Fibroblast of lung (primary cell): ENCODE data around the gene SEC16A. TPM values are rescaled to one million over a fixed set of nuclear protein-coding genes. Genes with fewer than 3 reads are reported as not detected.

Experiments used
- DNase-seq, 2 donors: peaks; one replicate each; pipeline versions ENCODE4 v3.0.0 to v3.0.0-alpha.2; 2010; ENCODE audit warnings: low read depth in 2 of 2
- H2AFZ ChIP-seq: 2 replicates; pipeline ENCODE4 v1.5.1; 2012; ENCODE audit warnings: low read length, control low read depth, inconsistent platforms
- H3K27ac ChIP-seq: 2 replicates; pipeline ENCODE4 v1.5.1; 2011; ENCODE audit warnings: low read length, control low read depth; ENCODE audit not compliant: insufficient read depth
- H3K27me3 ChIP-seq: 2 replicates; pipeline ENCODE4 v1.5.1; 2011; ENCODE audit warnings: mild to moderate bottlenecking, low read length; ENCODE audit not compliant: control insufficient read depth, insufficient read depth
- H3K36me3 ChIP-seq: 2 replicates; pipeline ENCODE4 v1.5.1; 2011; ENCODE audit warnings: low read length; ENCODE audit not compliant: control insufficient read depth, insufficient read depth
- H3K4me1 ChIP-seq: 2 replicates; pipeline ENCODE4 v1.5.1; 2011; ENCODE audit warnings: low read length; ENCODE audit not compliant: control insufficient read depth, insufficient read depth; ENCODE audit errors: extremely low read depth
- H3K4me2 ChIP-seq: 2 replicates; pipeline ENCODE4 v1.5.1; 2011; ENCODE audit warnings: low read length, control low read depth; ENCODE audit not compliant: insufficient read depth; ENCODE audit errors: extremely low read depth
- H3K4me3 ChIP-seq, 4 experiments: fragments of 200-600 bp in 1 of 4; sonication (generic) in 1 of 4; replicated peaks in 1 of 4; 2 replicates each; pipeline ENCODE4 v1.5.1; 2011 to 2016; ENCODE audit warnings: low read length in 4 of 4, low read depth in 3 of 4, mild to moderate bottlenecking in 3 of 4, control low read depth in 2 of 4, inconsistent platforms in 1 of 4, mixed read lengths in 1 of 4; ENCODE audit not compliant: insufficient read depth in 1 of 4; ENCODE audit errors: control extremely low read depth in 1 of 4
- H3K79me2 ChIP-seq: 2 replicates; pipeline ENCODE4 v1.5.1; 2012; ENCODE audit warnings: mild to moderate bottlenecking, low read length, inconsistent platforms; ENCODE audit not compliant: control insufficient read depth, insufficient read depth
- H3K9ac ChIP-seq: 2 replicates; pipeline ENCODE4 v1.5.1; 2011; ENCODE audit warnings: mild to moderate bottlenecking, low read length, control low read depth; ENCODE audit not compliant: insufficient read depth
- H3K9me3 ChIP-seq: 2 replicates; pipeline ENCODE4 v1.5.1; 2012; ENCODE audit warnings: low read depth, low read length; ENCODE audit not compliant: control insufficient read depth, insufficient read depth
- H4K20me1 ChIP-seq: 2 replicates; pipeline ENCODE4 v1.5.1; 2011; ENCODE audit warnings: low read length; ENCODE audit not compliant: control insufficient read depth, insufficient read depth; ENCODE audit errors: extremely low read depth
- EZH2 ChIP-seq: IDR thresholded peaks from 2 replicates; pipeline ENCODE4 v1.5.1; 2012; ENCODE audit warnings: low read length, control low read depth, mild to moderate bottlenecking; ENCODE audit errors: missing control alignments
- polyA plus RNA-seq, 2 donors: library from polyadenylated mRNA; depleted of rRNA in 1 of 2; stranded (reverse) in 1 of 2; unstranded in 1 of 2; fragments of >200 nt; gene quantifications; 2 replicates each; pipeline ENCODE4 v1.2.1, GENCODE V29; 2011 to 2012; ENCODE audit warnings: missing spikeins in 1 of 2
- total RNA-seq: library from RNA; depleted of rRNA; stranded (reverse); fragments of >200 nt; gene quantifications from 2 replicates; pipeline ENCODE4 v1.2.1, GENCODE V29; 2014
- TF ChIP-seq, protein P1 (sequence below), 2 donors: IDR thresholded peaks in 1 of 2; conservative IDR thresholded peaks in 1 of 2; 1 replicate in 1 of 2; 2 replicates in 1 of 2; pipeline ENCODE4 v1.5.1; 2011 to 2012; ENCODE audit warnings: low read length in 2 of 2, control low read depth in 1 of 2, inconsistent platforms in 1 of 2, low read depth in 1 of 2, mild to moderate bottlenecking in 1 of 2

SEC16A gene
- total and polyA plus RNA-seq, 2 donors (not counting 1 experiment from before 2014, with no cell fraction given): 17.8 to 23.9 TPM

DNA sequence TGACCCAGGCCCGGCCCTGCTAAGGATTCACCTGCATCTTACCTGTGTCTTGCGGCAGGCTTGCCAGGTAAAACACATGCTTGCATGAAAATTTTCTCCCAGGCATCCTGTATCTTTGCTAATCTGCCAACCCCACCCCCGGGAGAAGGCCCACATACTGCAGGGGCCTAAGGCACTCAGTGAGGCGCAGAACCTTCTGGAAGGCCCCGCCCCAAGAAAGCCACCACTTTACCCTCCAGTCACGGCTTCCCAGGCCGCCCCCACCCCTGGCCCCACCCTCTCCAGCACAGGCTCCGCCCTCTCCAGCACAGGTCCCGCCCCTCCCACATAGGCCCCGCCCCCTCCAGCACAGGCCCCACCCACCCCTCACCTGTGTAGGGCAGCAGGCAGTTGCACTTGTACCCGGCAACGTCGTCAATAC lies 29.8 kb upstream of the SEC16A start:
- Histone ChIP-seq H3K4me2 (no peak overlapping the region), H3K4me3 (no peak overlapping the region), H2AFZ (no peak overlapping the region), H4K20me1 (no peaks in the 10 kb centered on the region), H3K79me2 (no peaks in the 10 kb centered on the region), H3K9ac (no peak overlapping the region), H3K36me3 (peaks cover 52% of the 10 kb centered on the region), H3K9me3 (no peaks in the 10 kb centered on the region), H3K4me1 (no peaks in the 10 kb centered on the region), H3K27me3 (no peaks in the 10 kb centered on the region), H3K27ac (no peak overlapping the region)
- TF ChIP-seq, protein P1, sequence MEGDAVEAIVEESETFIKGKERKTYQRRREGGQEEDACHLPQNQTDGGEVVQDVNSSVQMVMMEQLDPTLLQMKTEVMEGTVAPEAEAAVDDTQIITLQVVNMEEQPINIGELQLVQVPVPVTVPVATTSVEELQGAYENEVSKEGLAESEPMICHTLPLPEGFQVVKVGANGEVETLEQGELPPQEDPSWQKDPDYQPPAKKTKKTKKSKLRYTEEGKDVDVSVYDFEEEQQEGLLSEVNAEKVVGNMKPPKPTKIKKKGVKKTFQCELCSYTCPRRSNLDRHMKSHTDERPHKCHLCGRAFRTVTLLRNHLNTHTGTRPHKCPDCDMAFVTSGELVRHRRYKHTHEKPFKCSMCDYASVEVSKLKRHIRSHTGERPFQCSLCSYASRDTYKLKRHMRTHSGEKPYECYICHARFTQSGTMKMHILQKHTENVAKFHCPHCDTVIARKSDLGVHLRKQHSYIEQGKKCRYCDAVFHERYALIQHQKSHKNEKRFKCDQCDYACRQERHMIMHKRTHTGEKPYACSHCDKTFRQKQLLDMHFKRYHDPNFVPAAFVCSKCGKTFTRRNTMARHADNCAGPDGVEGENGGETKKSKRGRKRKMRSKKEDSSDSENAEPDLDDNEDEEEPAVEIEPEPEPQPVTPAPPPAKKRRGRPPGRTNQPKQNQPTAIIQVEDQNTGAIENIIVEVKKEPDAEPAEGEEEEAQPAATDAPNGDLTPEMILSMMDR (conservative IDR thresholded peaks at IDR 0.05 in 1 of 2, IDR thresholded peaks at IDR 0.05 in 1 of 2; ENCODE audit: low read depth in 1 of 2, low read length in 2 of 2): no peak
- TF ChIP-seq EZH2: no peak
- no peak for DNase-seq

DNA sequence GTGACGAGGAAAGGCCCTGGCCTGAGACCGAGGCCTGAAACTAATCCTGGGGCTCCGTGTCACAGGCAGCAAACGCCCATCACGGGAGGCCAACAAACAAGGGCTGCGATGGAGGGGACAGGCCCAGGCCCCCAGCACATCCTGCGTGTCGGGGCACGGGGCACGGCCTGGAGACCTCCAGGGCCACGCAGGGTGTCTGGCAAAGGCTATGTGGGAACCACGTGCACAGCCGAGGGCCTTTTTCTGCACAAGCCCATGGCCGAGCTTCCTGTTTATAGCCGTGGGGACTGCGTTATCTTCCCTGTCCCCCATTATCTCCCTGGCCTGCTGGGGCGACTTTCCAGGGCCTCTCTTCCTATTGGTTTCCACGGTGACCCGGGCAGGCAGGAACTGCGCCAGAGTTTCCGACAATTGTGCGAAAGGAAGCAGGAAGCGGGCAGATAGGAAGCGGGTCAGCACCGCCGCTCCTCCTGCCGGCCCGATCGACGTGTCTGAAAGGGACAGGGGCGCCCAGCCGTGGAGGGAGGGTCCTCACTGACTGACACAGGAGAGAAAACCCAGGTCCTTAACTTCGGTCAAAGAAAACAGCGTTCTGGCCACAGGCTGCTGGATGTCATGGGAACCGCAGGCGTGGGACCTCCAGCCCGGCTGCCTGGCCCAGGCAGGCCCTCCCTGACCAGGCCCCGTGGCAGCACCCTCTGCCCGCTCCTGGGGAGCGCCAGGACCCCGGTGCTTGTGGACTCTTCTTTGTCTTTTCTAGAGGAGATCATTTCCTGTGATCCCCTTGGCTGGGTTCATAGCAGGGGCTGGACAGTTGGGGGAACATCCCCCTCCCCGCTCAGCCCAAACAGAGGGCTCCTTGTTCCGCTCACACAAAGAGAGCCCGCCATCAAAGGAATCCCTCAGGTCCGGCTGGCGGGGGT lies 29.1 kb upstream of the SEC16A start:
- Histone ChIP-seq H3K27ac (no peak overlapping the region), H3K36me3 (peaks cover 51% of the 10 kb centered on the region), H3K79me2 (no peaks in the 10 kb centered on the region), H3K27me3 (no peaks in the 10 kb centered on the region), H3K9ac (no peak overlapping the region), H3K4me3 (no peak overlapping the region), H2AFZ (no peak overlapping the region), H3K4me2 (no peak overlapping the region), H4K20me1 (no peaks in the 10 kb centered on the region), H3K9me3 (no peaks in the 10 kb centered on the region), H3K4me1 (no peaks in the 10 kb centered on the region)
- DNase-seq: no peak
- TF ChIP-seq, protein P1 (conservative IDR thresholded peaks at IDR 0.05 in 1 of 2, IDR thresholded peaks at IDR 0.05 in 1 of 2; ENCODE audit: low read depth in 1 of 2, low read length in 2 of 2): no peak
- TF ChIP-seq EZH2: no peak

DNA sequence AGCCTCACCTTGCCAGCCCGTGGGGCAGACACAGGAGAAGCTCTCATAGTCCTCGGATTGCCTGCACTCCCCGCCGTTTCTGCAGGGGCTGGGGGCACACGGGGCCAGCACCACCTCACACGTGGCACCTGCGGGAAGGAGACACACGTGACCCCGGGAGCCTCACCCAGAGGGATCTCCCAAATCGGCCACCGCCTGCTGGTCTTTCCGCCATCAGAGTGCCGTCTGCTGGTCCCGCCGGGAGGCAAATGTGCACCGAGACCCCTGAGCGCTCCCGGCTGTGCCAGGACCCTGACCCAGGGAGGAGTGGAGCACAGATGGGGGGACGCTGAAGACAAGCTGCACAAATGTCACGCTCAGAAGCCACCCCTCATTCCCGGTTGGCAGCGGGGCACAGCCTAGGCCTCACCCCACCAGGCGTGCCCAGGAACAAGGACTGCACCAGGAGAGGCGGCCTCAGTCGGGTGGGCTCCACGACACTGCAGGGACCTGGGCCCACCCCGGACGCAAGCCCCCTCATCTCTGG lies 28.4 kb upstream of the SEC16A start:
- DNase-seq: no peak
- no peaks in the 10 kb centered on the region for H3K9me3 ChIP-seq
- no peaks in the 10 kb centered on the region for H4K20me1 ChIP-seq
- H3K9ac ChIP-seq: no peak overlapping the region
- H3K4me1 ChIP-seq: no peaks in the 10 kb centered on the region
- TF ChIP-seq, protein P1 (conservative IDR thresholded peaks at IDR 0.05 in 1 of 2, IDR thresholded peaks at IDR 0.05 in 1 of 2; ENCODE audit: low read depth in 1 of 2, low read length in 2 of 2): no peak
- no peak for TF ChIP-seq EZH2
- H3K4me2 ChIP-seq: no peak overlapping the region
- no peaks in the 10 kb centered on the region for H3K27me3 ChIP-seq
- no peak overlapping the region for H3K27ac ChIP-seq
- H3K36me3 ChIP-seq: peaks cover 57% of the 10 kb centered on the region
- no peaks in the 10 kb centered on the region for H3K79me2 ChIP-seq
- H3K4me3 ChIP-seq: no peak overlapping the region
- H2AFZ ChIP-seq: no peak overlapping the region
